ENCODE measurements around the gene MBD6. TPM values are rescaled to one million over a fixed set of nuclear protein-coding genes. Genes with fewer than 3 reads are reported as not detected.
"Not testable (repeated sequence)": the region's sequence is repeated elsewhere in the genome, so short reads cannot be mapped to it uniquely, and the experiment has no call there.

Gene MBD6
- total and polyA plus RNA-seq, 12 donors: 8.8 to 46.9 (median 33.5) TPM

DNA sequence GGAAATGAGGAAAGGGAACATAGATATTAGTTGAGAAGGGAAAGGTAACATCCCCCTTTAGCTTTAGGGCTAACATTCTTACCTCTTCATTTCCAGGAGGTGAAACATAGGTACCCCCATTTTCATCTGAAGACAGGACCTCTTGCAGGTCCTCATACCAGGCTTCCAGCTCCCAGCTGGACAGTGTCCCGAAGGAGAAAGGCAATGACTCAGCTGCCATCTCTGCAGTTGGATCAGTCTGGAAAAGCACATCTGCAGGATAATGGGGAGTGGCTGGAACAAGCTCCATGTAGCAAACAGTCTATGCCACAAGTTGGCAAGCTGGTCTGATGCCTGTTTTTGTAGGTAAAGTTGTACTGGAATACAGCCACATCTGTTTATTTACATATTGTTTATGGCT, 5.4 kb upstream of the MBD6 start:
- Histone ChIP-seq H3K4me1 (peaks cover 15 to 67% (median 50%) of the 10 kb centered on the region in 9 donors), H3K27me3 (no peaks in the 10 kb centered on the region), H3K36me3 (peaks cover 0 to 65% (median 53%) of the 10 kb centered on the region in 9 donors), H3K4me3 (peak overlapping the region in 3 of 10 donors; percentile 70 to 98 (median 86)), H3K27ac (peak overlapping the region in 9 of 10 donors; percentile 7 to 100 (median 99)), H3K9me3 (no peaks in the 10 kb centered on the region)
- no peak for ATAC-seq
- TF ChIP-seq, protein P1, sequence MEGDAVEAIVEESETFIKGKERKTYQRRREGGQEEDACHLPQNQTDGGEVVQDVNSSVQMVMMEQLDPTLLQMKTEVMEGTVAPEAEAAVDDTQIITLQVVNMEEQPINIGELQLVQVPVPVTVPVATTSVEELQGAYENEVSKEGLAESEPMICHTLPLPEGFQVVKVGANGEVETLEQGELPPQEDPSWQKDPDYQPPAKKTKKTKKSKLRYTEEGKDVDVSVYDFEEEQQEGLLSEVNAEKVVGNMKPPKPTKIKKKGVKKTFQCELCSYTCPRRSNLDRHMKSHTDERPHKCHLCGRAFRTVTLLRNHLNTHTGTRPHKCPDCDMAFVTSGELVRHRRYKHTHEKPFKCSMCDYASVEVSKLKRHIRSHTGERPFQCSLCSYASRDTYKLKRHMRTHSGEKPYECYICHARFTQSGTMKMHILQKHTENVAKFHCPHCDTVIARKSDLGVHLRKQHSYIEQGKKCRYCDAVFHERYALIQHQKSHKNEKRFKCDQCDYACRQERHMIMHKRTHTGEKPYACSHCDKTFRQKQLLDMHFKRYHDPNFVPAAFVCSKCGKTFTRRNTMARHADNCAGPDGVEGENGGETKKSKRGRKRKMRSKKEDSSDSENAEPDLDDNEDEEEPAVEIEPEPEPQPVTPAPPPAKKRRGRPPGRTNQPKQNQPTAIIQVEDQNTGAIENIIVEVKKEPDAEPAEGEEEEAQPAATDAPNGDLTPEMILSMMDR (IDR thresholded peaks at IDR 0.05): no peak
- DNase-seq: no peak
- WGBS, 2 donors: 37 to 57% methylated on average over 1 of the region's 1 CpG
- intact Hi-C loops (cut with DNase I): loop anchor here in 1 of 10 donors (5.0 kb wide), 1 partner anchor 230 kb away; no protein-coding TSS in a partner anchor

GRCh38 chr12:57517718-57518117, 4.9 kb upstream of the MBD6 start:
- Histone ChIP-seq H3K27ac (peak overlapping the region in 9 of 10 donors; percentile 7 to 100 (median 99)), H3K36me3 (peaks cover 0 to 60% (median 47%) of the 10 kb centered on the region in 9 donors), H3K4me1 (peaks cover 15 to 68% (median 51%) of the 10 kb centered on the region in 9 donors), H3K4me3 (peak overlapping the region in 7 of 10 donors; percentile 70 to 98 (median 93))
- intact Hi-C loops (cut with DNase I): loop anchor here in 1 of 10 donors (5.0 kb wide), 1 partner anchor 230 kb away; no protein-coding TSS in a partner anchor
- not testable (repeated sequence) for ATAC-seq, H3K9me3 ChIP-seq, H3K27me3 ChIP-seq, DNase-seq
- WGBS, 2 donors: 79 to 80% methylated on average over 10 of the region's 10 CpGs

GRCh38 chr12:57518176-57518919, 4.3 kb upstream of the MBD6 start:
- Histone ChIP-seq H3K4me3 (peak overlapping the region; percentile 26 to 98 (median 88)), H3K4me1 (peaks cover 15 to 70% (median 52%) of the 10 kb centered on the region in 9 donors), H3K27me3 (no peaks in the 10 kb centered on the region), H3K36me3 (peaks cover 0 to 53% (median 42%) of the 10 kb centered on the region in 9 donors), H3K27ac (peak overlapping the region in 9 of 10 donors; percentile 90 to 100 (median 99)), H3K9me3 (no peaks in the 10 kb centered on the region)
- WGBS, 2 donors: 41 to 53% methylated on average over 8 of the region's 8 CpGs
- intact Hi-C loops (cut with DNase I): loop anchor here in 1 of 10 donors (5.0 kb wide), 1 partner anchor 231 kb away; no protein-coding TSS in a partner anchor
- TF ChIP-seq, protein P1 (IDR thresholded peaks at IDR 0.05): no peak
- DNase-seq (no peak), ATAC-seq (no peak)

DNA sequence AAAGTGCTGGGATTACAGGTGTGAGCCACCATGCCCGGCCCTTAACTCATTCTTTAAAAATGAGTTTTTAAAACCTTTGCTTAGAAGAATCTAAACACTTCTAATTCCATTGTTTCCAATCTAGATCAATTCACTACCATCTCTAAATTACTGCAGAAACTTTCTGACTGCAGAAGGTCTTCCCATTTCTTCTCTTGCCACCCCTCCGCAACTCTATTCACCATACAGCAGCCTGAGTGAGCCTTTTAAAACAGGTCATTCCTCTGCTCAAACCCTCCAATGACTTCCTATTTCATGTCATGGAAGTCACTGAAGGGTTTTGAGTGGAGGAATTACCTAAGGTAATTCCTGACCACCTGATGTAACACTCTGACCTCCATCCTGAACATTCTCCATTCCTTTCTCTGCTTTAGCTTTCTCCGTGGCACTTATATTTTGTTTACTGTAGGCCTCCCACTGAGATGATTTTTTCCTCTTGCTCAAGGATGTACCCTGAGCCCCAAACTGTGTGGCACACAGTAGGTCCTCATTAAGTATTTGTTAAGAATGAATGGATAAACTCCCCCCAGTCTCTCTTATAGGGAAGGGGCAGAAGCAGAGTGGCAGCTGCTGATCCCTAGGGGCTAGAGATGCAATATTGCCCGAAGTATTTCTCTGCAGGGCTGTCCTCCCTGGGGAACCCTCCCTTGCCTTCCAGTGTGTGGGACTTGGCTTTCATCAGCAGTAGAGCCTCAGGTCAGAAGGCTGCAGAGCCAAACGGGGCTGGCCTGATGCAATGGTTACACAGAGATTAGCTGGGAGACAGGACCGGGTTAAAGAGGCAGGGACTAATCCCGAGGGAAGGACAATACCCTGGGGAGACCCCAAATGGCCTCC, 3.5 kb upstream of the MBD6 start:
- H3K9me3 ChIP-seq: no peaks in the 10 kb centered on the region
- TF ChIP-seq, protein P1 (IDR thresholded peaks at IDR 0.05): no peak
- peaks cover 0 to 50% (median 40%) of the 10 kb centered on the region in 9 donors for H3K36me3 ChIP-seq
- peak overlapping the region in 9 of 10 donors; percentile 90 to 100 (median 99) for H3K27ac ChIP-seq
- H3K4me1 ChIP-seq: peaks cover 19 to 78% (median 60%) of the 10 kb centered on the region in 9 donors
- H3K27me3 ChIP-seq: no peaks in the 10 kb centered on the region
- peak in 1 of 8 donors; percentile 2 for ATAC-seq
- H3K4me3 ChIP-seq: peak overlapping the region; percentile 67 to 98 (median 88)
- DNase-seq: peak in 1 of 2 donors; percentile 29
- 19% methylated on average over 7 of the region's 7 CpGs for WGBS, 2 donors
- intact Hi-C loops (cut with DNase I): loop anchor here in 1 of 10 donors (5.0 kb wide), 1 partner anchor 232 kb away; no protein-coding TSS in a partner anchor
